Fibroblast of villous mesenchyme (primary cell): ENCODE results near the gene XAB2. TPM values are rescaled to one million over a fixed set of nuclear protein-coding genes. Genes with fewer than 3 reads are reported as not detected.
A peak's percentile ranks its signal among the peaks of the same experiment; 100 is the strongest.

Experiments
- DNase-seq: peaks from one replicate; pipeline ENCODE4 v3.0.0-alpha.2; 2010; ENCODE audit warnings: low read depth
- H3K4me3 ChIP-seq: 2 replicates; pipeline ENCODE4 v1.5.1; 2011; ENCODE audit warnings: low read depth, mild to moderate bottlenecking, low read length
- CTCF ChIP-seq: IDR thresholded peaks from 2 replicates; pipeline ENCODE4 v1.5.1; 2012; ENCODE audit warnings: low read depth, mild to moderate bottlenecking, low read length; ENCODE audit not compliant: insufficient read depth
- total RNA-seq: library from RNA; depleted of rRNA; stranded (reverse); fragments of >200 nt; gene quantifications from 2 replicates; pipeline ENCODE4 v1.2.3, GENCODE V29; 2012

Gene XAB2
- total RNA-seq, result 32.0 and 34.1 TPM in 2 replicates

GRCh38 chr19:7629347-7630054 is at the start of gene XAB2, which contains the start of gene PET100:
Gene XAB2, minus strand, starts transcription at chr19:7629545. Its CDS starts 18 bp downstream, at chr19:7629527.
Gene PET100, plus strand, starts transcription at chr19:7629793. Its CDS starts 41 bp downstream, at chr19:7629834.
- TF ChIP-seq CTCF, result no peak
- peak; percentile 99 for DNase-seq
- peak within 1 kb of the TSS; percentile 100 for H3K4me3 ChIP-seq

GRCh38 chr19:7677669-7678311 is 48.4 kb upstream of the XAB2 start:
- DNase-seq, result no peak
- TF ChIP-seq CTCF, result no peak
- no peak overlapping the region for H3K4me3 ChIP-seq

GRCh38 chr19:7676854-7677253 is 47.5 kb upstream of the XAB2 start, which contains the start of gene MCEMP1:
Gene MCEMP1, plus strand, starts transcription at chr19:7677090. Its CDS starts 31 bp downstream, at chr19:7677121.
- DNase-seq, result no peak
- no peak for TF ChIP-seq CTCF
- no peak within 1 kb of the TSS for H3K4me3 ChIP-seq

- no peak overlapping the region for H3K4me3 ChIP-seq
- DNase-seq, result no peak
These were observed 47.0 kb upstream of the XAB2 start for GRCh38 chr19:7676376-7676775.

GRCh38 chr19:7674010-7675005 is 45.0 kb upstream of the XAB2 start:
- DNase-seq, result peak; percentile 83
- no peak for TF ChIP-seq CTCF

More at GRCh38 chr19:7676376-7676775, 47.0 kb upstream of the XAB2 start:
- TF ChIP-seq CTCF, result no peak

GRCh38 chr19:7672522-7672921 is 43.2 kb upstream of the XAB2 start:
- no peak for TF ChIP-seq CTCF
- H3K4me3 ChIP-seq, result no peak overlapping the region
- no peak for DNase-seq

More at GRCh38 chr19:7674010-7675005, 45.0 kb upstream of the XAB2 start:
- H3K4me3 ChIP-seq, result no peak overlapping the region
